Esophagus (tissue), 2 donors: ENCODE results near the gene SSTR5. TPM values are rescaled to one million over a fixed set of nuclear protein-coding genes. Genes with fewer than 3 reads are reported as not detected.

ENCODE experiments used
- H3K27ac ChIP-seq, 2 donors: one replicate each; pipeline ENCODE4 v1.5.1; 2013; ENCODE audit warnings: low read depth in 2 of 2, mild to moderate bottlenecking in 2 of 2, inconsistent platforms in 1 of 2, low read length in 1 of 2, moderate library complexity in 1 of 2
- H3K27me3 ChIP-seq, 2 donors: one replicate each; pipeline ENCODE4 v1.6.1; 2013; ENCODE audit warnings: low read length in 2 of 2, control low read depth in 1 of 2, mild to moderate bottlenecking in 1 of 2; ENCODE audit not compliant: insufficient read depth in 2 of 2, control insufficient read depth in 1 of 2
- H3K36me3 ChIP-seq, 2 donors: one replicate each; pipeline ENCODE4 v1.6.1; 2013; ENCODE audit warnings: low read length in 1 of 2; ENCODE audit not compliant: control insufficient read depth in 2 of 2, insufficient read depth in 2 of 2
- H3K4me1 ChIP-seq, 2 donors: one replicate each; pipeline ENCODE4 v1.6.1; 2013; ENCODE audit warnings: low read length in 1 of 2; ENCODE audit not compliant: control insufficient read depth in 2 of 2, insufficient read depth in 2 of 2
- H3K4me3 ChIP-seq, 2 donors: one replicate each; pipeline ENCODE4 v1.5.1; 2013; ENCODE audit warnings: low read length in 2 of 2, mild to moderate bottlenecking in 2 of 2, low read depth in 1 of 2, moderate library complexity in 1 of 2
- H3K9me3 ChIP-seq, 2 donors: one replicate each; pipeline ENCODE4 v1.6.1; 2013; ENCODE audit warnings: mild to moderate bottlenecking in 2 of 2, low read depth in 1 of 2, low read length in 1 of 2, moderate library complexity in 1 of 2; ENCODE audit not compliant: control insufficient read depth in 2 of 2, insufficient read depth in 1 of 2
- WGBS, 2 donors: extraction: QIAGEN DNeasy Blood & Tissue Kit; methylation state at CpG; one replicate each; pipeline ENCODE4 v1.1.7; 2013; 5-methylcytosine and 5-hydroxymethylcytosine counted together
- polyA plus RNA-seq, 2 donors: library from polyadenylated mRNA; stranded (reverse); fragments of 200-250 nt; gene quantifications; one replicate each; pipeline ENCODE4 v1.2.3, GENCODE V29; 2013
- donor health status: healthy with polysubstance abuse.
- donor health status: Bipolar disorder and iron deficiency.

SSTR5 gene
- polyA plus RNA-seq, 2 donors = 0.05 TPM; not detected in 1

GRCh38 chr16:1106659-1107058, 34.1 kb downstream of the SSTR5 start:
- no peak overlapping the region for H3K4me3 ChIP-seq
- peaks cover 0 to 4% of the 10 kb centered on the region in 2 donors for H3K9me3 ChIP-seq
- 71 to 73% methylated on average over 16 of the region's 16 CpGs for WGBS, 2 donors
- peaks cover 6 to 10% of the 10 kb centered on the region in 2 donors for H3K4me1 ChIP-seq
- peaks cover 0 to 9% of the 10 kb centered on the region in 2 donors for H3K27me3 ChIP-seq
- no peaks in the 10 kb centered on the region for H3K36me3 ChIP-seq
- H3K27ac ChIP-seq = no peak overlapping the region

- no peaks in the 10 kb centered on the region for H3K36me3 ChIP-seq
- H3K4me1 ChIP-seq = peaks cover 6 to 10% of the 10 kb centered on the region in 2 donors
- 59 to 64% methylated on average over 22 of the region's 22 CpGs for WGBS, 2 donors
- peaks cover 0 to 4% of the 10 kb centered on the region in 2 donors for H3K9me3 ChIP-seq
- peaks cover 0 to 9% of the 10 kb centered on the region in 2 donors for H3K27me3 ChIP-seq
- no peak overlapping the region for H3K4me3 ChIP-seq
- H3K27ac ChIP-seq = no peak overlapping the region
Observed at GRCh38 chr16:1107141-1107540, 34.6 kb downstream of the SSTR5 start.

- no peaks in the 10 kb centered on the region for H3K36me3 ChIP-seq
- no peak overlapping the region for H3K27ac ChIP-seq
- H3K4me3 ChIP-seq = no peak overlapping the region
- H3K4me1 ChIP-seq = peaks cover 6 to 10% of the 10 kb centered on the region in 2 donors
- H3K9me3 ChIP-seq = peaks cover 0 to 4% of the 10 kb centered on the region in 2 donors
- 63 to 70% methylated on average over 10 to 12 of the region's 12 CpGs for WGBS, 2 donors
- H3K27me3 ChIP-seq = peaks cover 0 to 9% of the 10 kb centered on the region in 2 donors
Observed at GRCh38 chr16:1107731-1108130, 35.2 kb downstream of the SSTR5 start.

GRCh38 chr16:1108299-1109252, 36.0 kb downstream of the SSTR5 start:
- no peak overlapping the region for H3K27ac ChIP-seq
- peaks cover 0 to 4% of the 10 kb centered on the region in 2 donors for H3K9me3 ChIP-seq
- 25 to 26% methylated on average over 42 of the region's 42 CpGs for WGBS, 2 donors
- no peaks in the 10 kb centered on the region for H3K36me3 ChIP-seq
- H3K4me3 ChIP-seq = no peak overlapping the region
- H3K4me1 ChIP-seq = peaks cover 4 to 6% of the 10 kb centered on the region in 2 donors
- H3K27me3 ChIP-seq = peaks cover 0 to 4% of the 10 kb centered on the region in 2 donors

GRCh38 chr16:1109648-1110047, 37.1 kb downstream of the SSTR5 start:
- Histone ChIP-seq H3K27me3 (peaks cover 0 to 4% of the 10 kb centered on the region in 2 donors), H3K27ac (no peak overlapping the region), H3K4me1 (peaks cover 4 to 6% of the 10 kb centered on the region in 2 donors), H3K4me3 (no peak overlapping the region), H3K9me3 (peaks cover 0 to 4% of the 10 kb centered on the region in 2 donors), H3K36me3 (no peaks in the 10 kb centered on the region)
- WGBS, 2 donors = 32 to 43% methylated on average over 19 of the region's 19 CpGs

GRCh38 chr16:1112506-1113184, 40.1 kb downstream of the SSTR5 start:
- no peak overlapping the region for H3K4me3 ChIP-seq
- H3K27me3 ChIP-seq = peaks cover 0 to 4% of the 10 kb centered on the region in 2 donors
- peaks cover 0 to 4% of the 10 kb centered on the region in 2 donors for H3K9me3 ChIP-seq
- peaks cover 4 to 6% of the 10 kb centered on the region in 2 donors for H3K4me1 ChIP-seq
- H3K36me3 ChIP-seq = no peaks in the 10 kb centered on the region
- 69 to 70% methylated on average over 24 to 26 of the region's 26 CpGs for WGBS, 2 donors
- no peak overlapping the region for H3K27ac ChIP-seq

- peaks cover 4 to 6% of the 10 kb centered on the region in 2 donors for H3K4me1 ChIP-seq
- no peak overlapping the region for H3K4me3 ChIP-seq
- peaks cover 0 to 2% of the 10 kb centered on the region in 2 donors for H3K27me3 ChIP-seq
- WGBS, 2 donors = 59 to 67% methylated on average over 15 to 16 of the region's 16 CpGs
- no peak overlapping the region for H3K27ac ChIP-seq
- H3K9me3 ChIP-seq = no peaks in the 10 kb centered on the region
- H3K36me3 ChIP-seq = no peaks in the 10 kb centered on the region
Observed at GRCh38 chr16:1113489-1113888, 40.9 kb downstream of the SSTR5 start.

GRCh38 chr16:1113889-1114526, 41.5 kb downstream of the SSTR5 start:
- 72 to 77% methylated on average over 15 of the region's 15 CpGs for WGBS, 2 donors
- Histone ChIP-seq H3K27me3 (peaks cover 0 to 2% of the 10 kb centered on the region in 2 donors), H3K4me1 (peaks cover 1 to 3% of the 10 kb centered on the region in 2 donors), H3K36me3 (no peaks in the 10 kb centered on the region), H3K27ac (no peak overlapping the region), H3K4me3 (no peak overlapping the region), H3K9me3 (no peaks in the 10 kb centered on the region)

- no peak overlapping the region for H3K4me3 ChIP-seq
- 48 to 57% methylated on average over 5 to 16 of the region's 16 CpGs for WGBS, 2 donors
- H3K36me3 ChIP-seq = no peaks in the 10 kb centered on the region
- no peaks in the 10 kb centered on the region for H3K9me3 ChIP-seq
- H3K27me3 ChIP-seq = no peaks in the 10 kb centered on the region
- no peaks in the 10 kb centered on the region for H3K4me1 ChIP-seq
- H3K27ac ChIP-seq = no peak overlapping the region
Observed at GRCh38 chr16:1116693-1117077, 44.1 kb downstream of the SSTR5 start.
